Astrocyte of the cerebellum (primary cell): ENCODE data around the gene GNPTG.

ENCODE experiments used
- DNase-seq: peaks from one replicate; pipeline ENCODE4 v3.0.0-alpha.2; 2011; ENCODE audit warnings: low read depth
- H3K4me3 ChIP-seq: 2 replicates; pipeline ENCODE4 v1.5.1; 2011; ENCODE audit warnings: mild to moderate bottlenecking, low read depth, low read length, moderate library complexity
- in situ Hi-C: cut with HindIII; loops from 2 replicates; pipeline ENCODE4 v1.10.0; 2017; ENCODE audit warnings: low sequenced_read_pairs
- TF ChIP-seq, protein P1 (sequence below): IDR thresholded peaks from 2 replicates; pipeline ENCODE4 v1.5.1; 2012; ENCODE audit warnings: low read length, low read depth, moderate library complexity, mild to moderate bottlenecking; ENCODE audit errors: missing control alignments

Gene GNPTG

DNA sequence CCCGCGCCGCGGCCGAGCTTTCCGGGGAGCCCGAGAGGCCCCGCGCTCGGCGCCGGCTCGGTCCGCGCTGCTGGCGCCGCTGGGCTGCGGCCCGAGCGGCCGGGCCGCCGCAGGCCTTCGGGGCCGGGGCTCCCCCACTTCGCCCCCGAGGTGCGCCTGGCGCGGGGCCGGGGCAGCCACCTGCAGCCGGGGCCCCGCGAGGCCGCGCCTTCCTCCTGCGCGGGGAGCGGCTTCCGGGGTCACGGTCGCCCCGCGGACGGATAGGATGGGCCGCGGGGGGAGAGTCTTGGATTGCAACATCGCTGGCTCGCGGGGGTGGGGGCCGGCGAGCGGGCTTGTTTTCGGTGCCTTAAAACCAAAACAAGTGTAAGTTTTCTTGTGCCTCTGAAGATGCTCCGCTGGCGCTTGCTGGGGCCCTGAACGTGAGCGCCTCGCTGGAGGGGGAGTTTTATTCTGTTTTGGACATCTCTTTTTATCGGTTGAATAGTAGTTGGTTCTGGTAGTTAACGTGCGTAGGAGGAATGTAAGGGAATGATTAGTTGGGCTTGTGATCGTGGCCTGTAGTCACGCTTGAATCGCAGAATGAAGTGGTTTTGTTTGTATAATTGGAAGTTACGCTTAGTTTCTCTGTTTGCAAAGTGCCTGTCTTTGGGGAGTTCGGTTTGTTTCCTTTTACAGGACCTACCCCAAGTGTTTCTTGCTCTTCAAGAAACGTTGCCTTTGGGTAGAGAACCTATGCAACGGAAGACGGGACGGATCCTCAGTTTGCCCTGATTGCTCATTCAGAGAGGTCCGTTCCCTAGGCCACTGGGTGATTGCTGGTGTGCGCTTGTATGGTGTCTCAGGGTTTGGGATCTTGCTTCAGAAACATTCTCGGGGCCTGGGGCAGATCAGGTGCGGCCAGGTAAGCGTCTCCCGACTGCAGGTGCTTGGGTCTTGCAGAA is 41.6 kb upstream of the GNPTG start:
- in situ Hi-C loops, result no loop called here
- TF ChIP-seq, protein P1, sequence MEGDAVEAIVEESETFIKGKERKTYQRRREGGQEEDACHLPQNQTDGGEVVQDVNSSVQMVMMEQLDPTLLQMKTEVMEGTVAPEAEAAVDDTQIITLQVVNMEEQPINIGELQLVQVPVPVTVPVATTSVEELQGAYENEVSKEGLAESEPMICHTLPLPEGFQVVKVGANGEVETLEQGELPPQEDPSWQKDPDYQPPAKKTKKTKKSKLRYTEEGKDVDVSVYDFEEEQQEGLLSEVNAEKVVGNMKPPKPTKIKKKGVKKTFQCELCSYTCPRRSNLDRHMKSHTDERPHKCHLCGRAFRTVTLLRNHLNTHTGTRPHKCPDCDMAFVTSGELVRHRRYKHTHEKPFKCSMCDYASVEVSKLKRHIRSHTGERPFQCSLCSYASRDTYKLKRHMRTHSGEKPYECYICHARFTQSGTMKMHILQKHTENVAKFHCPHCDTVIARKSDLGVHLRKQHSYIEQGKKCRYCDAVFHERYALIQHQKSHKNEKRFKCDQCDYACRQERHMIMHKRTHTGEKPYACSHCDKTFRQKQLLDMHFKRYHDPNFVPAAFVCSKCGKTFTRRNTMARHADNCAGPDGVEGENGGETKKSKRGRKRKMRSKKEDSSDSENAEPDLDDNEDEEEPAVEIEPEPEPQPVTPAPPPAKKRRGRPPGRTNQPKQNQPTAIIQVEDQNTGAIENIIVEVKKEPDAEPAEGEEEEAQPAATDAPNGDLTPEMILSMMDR, result no peak
- H3K4me3 ChIP-seq, result peak overlapping the region; percentile 62
- DNase-seq, result peak; percentile 13

DNA sequence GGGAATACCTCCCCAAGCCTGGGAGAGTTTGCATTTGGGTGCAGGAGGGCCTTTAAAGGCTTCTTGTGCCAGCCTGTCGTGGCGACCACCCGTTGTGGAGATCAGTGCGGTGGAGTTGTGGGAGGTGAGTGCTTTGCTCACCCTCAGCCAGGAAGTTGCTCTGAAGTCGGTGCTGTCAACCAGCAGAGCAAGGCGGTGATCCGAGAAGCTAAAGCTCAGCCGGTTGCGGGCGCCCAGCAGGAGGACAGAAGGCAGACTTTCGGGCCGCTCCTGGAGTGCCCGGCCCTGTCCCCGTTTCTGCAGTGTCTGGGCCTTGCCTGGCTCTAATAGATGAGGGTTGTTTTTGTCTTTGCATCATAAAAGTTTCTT is 40.9 kb upstream of the GNPTG start:
- no peak for DNase-seq
- TF ChIP-seq, protein P1, result no peak
- peak overlapping the region; percentile 62 for H3K4me3 ChIP-seq
- in situ Hi-C loops, result no loop called here

DNA sequence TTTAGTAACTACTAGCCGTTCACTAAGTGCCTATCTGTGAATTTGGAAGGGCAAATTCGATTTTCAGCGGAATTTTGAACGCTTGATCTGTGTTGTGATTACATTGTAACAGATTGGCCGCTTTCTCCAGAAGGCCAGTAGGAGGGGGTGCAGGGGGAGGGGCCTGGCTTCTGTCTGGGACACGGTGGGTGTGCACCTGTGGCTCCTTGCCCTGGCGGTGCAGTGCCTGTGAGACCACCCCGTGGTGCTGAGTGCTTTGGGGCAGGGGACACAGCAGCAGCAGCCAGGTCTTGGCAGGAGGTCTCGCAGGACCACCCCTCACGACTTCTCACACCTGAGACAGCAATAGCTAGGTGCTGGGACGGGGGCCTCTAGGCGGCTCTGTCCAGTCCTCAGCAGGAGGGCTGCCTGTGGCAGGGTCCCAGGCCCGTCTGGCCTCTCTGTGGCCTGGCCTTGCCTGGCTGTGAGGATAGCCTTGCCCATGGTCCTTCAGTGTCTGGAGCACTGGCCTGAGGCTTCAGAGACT is 40.5 kb upstream of the GNPTG start:
- TF ChIP-seq, protein P1, result no peak
- peak overlapping the region; percentile 62 for H3K4me3 ChIP-seq
- DNase-seq, result no peak
- in situ Hi-C loops, result no loop called here

DNA sequence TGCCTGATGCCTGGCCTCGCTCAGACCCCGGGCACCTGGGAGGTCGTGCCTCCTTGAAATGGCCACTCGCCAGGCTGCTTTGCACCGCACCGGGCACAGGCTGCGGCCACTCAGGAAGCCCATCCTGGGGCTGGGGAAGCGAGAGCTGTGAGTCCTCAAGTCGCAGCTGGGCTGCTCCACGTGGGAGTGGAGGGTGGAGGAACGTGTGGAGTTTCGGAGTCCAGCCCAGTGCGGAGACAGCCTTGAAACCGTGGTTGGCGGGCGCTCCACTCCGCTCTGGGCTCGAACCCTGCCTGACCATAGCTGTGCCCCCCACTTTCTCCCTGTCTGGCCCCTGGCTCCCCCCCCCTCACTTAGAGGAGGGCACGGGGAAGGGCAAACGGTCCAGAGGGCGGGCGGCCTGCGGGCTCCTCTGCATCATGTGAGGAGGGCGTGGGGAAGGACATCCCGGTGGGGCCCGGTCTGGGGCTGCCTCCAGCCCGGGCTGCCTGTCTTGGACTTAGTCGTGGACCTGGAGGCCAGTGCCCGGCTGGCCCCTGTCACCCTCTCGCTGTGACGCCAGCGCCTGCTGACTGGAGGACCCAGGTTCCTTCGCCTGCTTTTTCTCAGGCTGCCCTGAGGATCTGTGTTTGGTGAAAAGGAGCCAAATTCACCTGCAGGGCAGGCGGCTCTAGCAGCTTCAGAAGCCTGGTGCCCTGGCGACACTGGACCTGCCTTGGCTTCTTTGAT is 39.8 kb upstream of the GNPTG start:
- TF ChIP-seq, protein P1, result no peak
- peak overlapping the region; percentile 62 for H3K4me3 ChIP-seq
- in situ Hi-C loops, result no loop called here
- DNase-seq, result no peak

DNA sequence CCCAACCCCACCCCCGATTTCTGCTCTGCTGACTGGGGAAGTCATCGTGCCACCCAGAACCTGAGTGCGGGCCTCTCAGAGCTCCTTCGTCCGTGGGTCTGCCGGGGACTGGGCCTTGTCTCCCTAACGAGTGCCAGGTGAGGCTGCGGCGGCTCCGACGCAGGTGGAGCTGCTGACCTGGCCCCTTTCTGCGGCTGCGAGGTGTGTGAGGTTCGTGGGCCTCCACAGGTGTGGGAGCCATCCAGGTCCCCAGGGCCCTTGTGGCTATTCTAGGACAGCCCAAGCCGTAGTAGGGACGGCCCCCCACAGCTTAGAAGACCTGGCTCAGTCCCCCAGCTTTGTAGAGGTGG is 39.3 kb upstream of the GNPTG start:
- TF ChIP-seq, protein P1, result no peak
- no peak for DNase-seq
- no peak overlapping the region for H3K4me3 ChIP-seq
- in situ Hi-C loops, result no loop called here

DNA sequence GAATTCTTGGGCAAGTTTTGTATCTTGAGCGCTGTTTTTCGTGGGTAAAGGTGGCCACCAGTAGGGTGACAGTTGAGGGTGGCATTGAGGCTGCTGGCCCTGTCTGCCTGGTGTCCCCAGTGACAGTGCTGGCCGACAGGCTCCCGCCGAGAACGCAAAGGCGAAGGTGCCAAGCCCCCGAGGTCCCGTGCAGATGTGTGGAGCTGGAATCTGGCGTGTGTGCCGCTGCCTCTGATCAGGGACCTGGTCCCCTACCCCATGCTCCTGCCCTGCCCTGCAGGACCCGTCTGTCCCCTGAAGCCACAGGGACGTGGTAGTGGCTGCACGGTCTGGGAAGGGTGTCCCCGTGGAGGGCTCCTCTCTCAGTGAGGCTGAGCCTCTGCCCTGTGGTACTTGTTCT is 38.8 kb upstream of the GNPTG start:
- TF ChIP-seq, protein P1, result no peak

More for the DNA sequence above, 38.8 kb upstream of the GNPTG start:
- DNase-seq, result no peak
- H3K4me3 ChIP-seq, result no peak overlapping the region
- in situ Hi-C loops, result no loop called here
